Natural killer cell (primary cell): ENCODE results near the gene SEH1L. TPM values are rescaled to one million over a fixed set of nuclear protein-coding genes. Genes with fewer than 3 reads are reported as not detected.

Source experiments
- ATAC-seq, 3 donors: fragments of 150-1000 bp in 2 of 3; fragments of 200-7000 bp in 1 of 3; cut with Tn5 transposase; 1 replicate in 1 of 3; 2 replicates in 2 of 3; pipeline ENCODE4 v1.10.0; 2021; ENCODE audit warnings: mild to moderate bottlenecking in 2 of 3, moderate library complexity in 2 of 3
- DNase-seq, 2 donors: peaks; one replicate each; pipeline versions ENCODE4 v3.0.0 to v3.0.0-alpha.2; 2013 to 2021; ENCODE audit warnings: mixed read lengths in 1 of 2
- H3K27ac ChIP-seq: one replicate; pipeline ENCODE4 v1.5.1; 2013; ENCODE audit warnings: mild to moderate bottlenecking, low read length
- H3K27me3 ChIP-seq: one replicate; pipeline ENCODE4 v1.6.1; 2013; ENCODE audit warnings: low read length; ENCODE audit not compliant: control insufficient read depth, insufficient read depth
- H3K36me3 ChIP-seq: one replicate; pipeline ENCODE4 v1.6.1; 2013; ENCODE audit warnings: low read length; ENCODE audit not compliant: control insufficient read depth, insufficient read depth
- H3K4me1 ChIP-seq: one replicate; pipeline ENCODE4 v1.6.1; 2013; ENCODE audit warnings: low read length; ENCODE audit not compliant: control insufficient read depth, insufficient read depth
- H3K4me3 ChIP-seq: one replicate; pipeline ENCODE4 v1.5.1; 2013; ENCODE audit warnings: low read length
- H3K9me3 ChIP-seq: one replicate; pipeline ENCODE4 v1.6.1; 2013; ENCODE audit warnings: low read length; ENCODE audit not compliant: control insufficient read depth, insufficient read depth
- H3K27ac Mint-ChIP-seq, 2 donors: one replicate each; pipeline ENCODE4 v1.8.0; 2022; ENCODE audit warnings: mild to moderate bottlenecking in 2 of 2, mixed read lengths in 2 of 2, moderate library complexity in 1 of 2
- H3K27me3 Mint-ChIP-seq, 2 donors: one replicate each; pipeline ENCODE4 v1.8.0; 2022; ENCODE audit warnings: low read depth in 2 of 2, mixed read lengths in 2 of 2
- H3K36me3 Mint-ChIP-seq: one replicate; pipeline ENCODE4 v1.8.0; 2022; ENCODE audit warnings: mixed read lengths
- H3K4me1 Mint-ChIP-seq, 2 donors: one replicate each; pipeline ENCODE4 v1.8.0; 2022; ENCODE audit warnings: mixed read lengths in 2 of 2
- H3K4me3 Mint-ChIP-seq: one replicate; pipeline ENCODE4 v1.8.0; 2022; ENCODE audit warnings: mild to moderate bottlenecking, moderate library complexity, mixed read lengths
- H3K9me3 Mint-ChIP-seq, 2 donors: one replicate each; pipeline ENCODE4 v1.8.0; 2022; ENCODE audit warnings: mixed read lengths in 2 of 2
- WGBS: methylation state at CpG from one replicate; pipeline ENCODE4 v1.1.7; 2013; ENCODE audit warnings: missing lambda C conversion rate; ENCODE audit not compliant: insufficient coverage; 5-methylcytosine and 5-hydroxymethylcytosine counted together
- intact Hi-C: fragments of 100-400 bp; cut with micrococcal nuclease; formaldehyde crosslinking; loops from one replicate; pipeline ENCODE4 v1.14.2; 2022
- total RNA-seq, 4 donors: library from RNA; stranded (reverse); fragments of 120-200 nt in 1 of 4; gene quantifications; one replicate each; pipeline versions ENCODE4 v1.2.3 to v1.2.4, GENCODE V29; 2013 to 2022
- TF ChIP-seq, protein P1 (sequence below): fragments of 200-600 bp; IDR thresholded peaks from one replicate; pipeline ENCODE4 v1.8.0; 2022; ENCODE audit warnings: antibody characterized with exemption

SEH1L gene
- total RNA-seq, 3 donors from 2014 or later (not counting 1 experiment from before 2014, with no cell fraction given), result 24.5 to 28.4 (median 26.5) TPM

DNA sequence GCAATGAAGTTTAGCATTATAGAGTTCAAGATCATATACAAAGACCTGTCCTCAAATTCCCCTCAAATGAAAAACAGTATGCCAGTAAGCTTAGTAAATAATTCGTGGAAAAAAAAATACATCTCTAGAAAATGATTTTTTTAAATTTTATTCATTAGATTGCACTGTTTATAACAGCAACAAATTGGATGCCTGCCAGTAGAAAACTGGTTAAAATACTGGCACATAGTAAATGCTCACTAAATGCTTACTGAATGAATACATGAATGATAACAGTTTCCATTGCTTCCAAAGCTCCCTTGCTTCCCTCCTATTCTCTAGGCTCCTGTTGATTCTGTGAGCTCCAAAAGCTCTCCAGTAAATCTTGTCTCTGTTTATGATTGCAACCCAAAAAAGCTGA, 25.5 kb upstream of the SEH1L start:
- intact Hi-C loops, result no loop called here
- peaks cover 18 to 19% of the 10 kb centered on the region in 2 donors for H3K27me3 Mint-ChIP-seq
- no CpG with 5 or more reads among the region's 1 CpG for WGBS

DNA sequence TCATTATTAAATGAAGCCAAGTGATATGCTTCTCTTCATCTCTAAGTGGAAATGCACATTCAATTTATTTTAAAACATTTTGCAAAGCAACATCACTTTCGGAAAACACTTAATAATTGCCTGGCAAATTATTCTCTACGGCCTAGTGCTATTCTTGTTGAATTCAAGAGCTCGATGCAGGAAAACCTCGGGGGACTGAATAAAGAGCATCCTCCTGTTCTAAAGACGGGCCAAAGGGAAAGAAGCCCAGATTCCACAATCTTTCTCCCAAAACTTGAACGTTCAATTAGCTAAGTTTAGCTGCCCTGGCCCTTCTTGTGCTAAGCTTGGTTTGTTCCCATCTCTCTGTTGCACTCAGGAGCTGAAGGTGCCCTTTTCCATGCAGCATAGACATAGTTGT, 23.2 kb upstream of the SEH1L start:
- intact Hi-C loops, result no loop called here
- H3K27ac Mint-ChIP-seq, result peak overlapping the region in 1 of 2 donors; percentile 34
- ATAC-seq, result no peak
- H3K4me1 ChIP-seq, result peaks cover 28% of the 10 kb centered on the region
- H3K27me3 Mint-ChIP-seq, result peaks cover 25 to 30% of the 10 kb centered on the region in 2 donors
- peaks cover 28 to 29% of the 10 kb centered on the region in 2 donors for H3K4me1 Mint-ChIP-seq
- H3K4me3 Mint-ChIP-seq, result no peak overlapping the region
- TF ChIP-seq, protein P1, sequence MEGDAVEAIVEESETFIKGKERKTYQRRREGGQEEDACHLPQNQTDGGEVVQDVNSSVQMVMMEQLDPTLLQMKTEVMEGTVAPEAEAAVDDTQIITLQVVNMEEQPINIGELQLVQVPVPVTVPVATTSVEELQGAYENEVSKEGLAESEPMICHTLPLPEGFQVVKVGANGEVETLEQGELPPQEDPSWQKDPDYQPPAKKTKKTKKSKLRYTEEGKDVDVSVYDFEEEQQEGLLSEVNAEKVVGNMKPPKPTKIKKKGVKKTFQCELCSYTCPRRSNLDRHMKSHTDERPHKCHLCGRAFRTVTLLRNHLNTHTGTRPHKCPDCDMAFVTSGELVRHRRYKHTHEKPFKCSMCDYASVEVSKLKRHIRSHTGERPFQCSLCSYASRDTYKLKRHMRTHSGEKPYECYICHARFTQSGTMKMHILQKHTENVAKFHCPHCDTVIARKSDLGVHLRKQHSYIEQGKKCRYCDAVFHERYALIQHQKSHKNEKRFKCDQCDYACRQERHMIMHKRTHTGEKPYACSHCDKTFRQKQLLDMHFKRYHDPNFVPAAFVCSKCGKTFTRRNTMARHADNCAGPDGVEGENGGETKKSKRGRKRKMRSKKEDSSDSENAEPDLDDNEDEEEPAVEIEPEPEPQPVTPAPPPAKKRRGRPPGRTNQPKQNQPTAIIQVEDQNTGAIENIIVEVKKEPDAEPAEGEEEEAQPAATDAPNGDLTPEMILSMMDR, result no peak
- H3K36me3 ChIP-seq, result no peaks in the 10 kb centered on the region
- no peak overlapping the region for H3K27ac ChIP-seq
- no peaks in the 10 kb centered on the region for H3K36me3 Mint-ChIP-seq
- 96% methylated on average over 6 of the region's 6 CpGs for WGBS
- H3K27me3 ChIP-seq, result no peaks in the 10 kb centered on the region
- H3K9me3 ChIP-seq, result no peaks in the 10 kb centered on the region
- DNase-seq, result no peak
- H3K4me3 ChIP-seq, result no peak overlapping the region
- no peaks in the 10 kb centered on the region for H3K9me3 Mint-ChIP-seq

More for the DNA sequence above, 25.5 kb upstream of the SEH1L start:
- H3K27ac ChIP-seq, result peak overlapping the region; percentile 78
- no peaks in the 10 kb centered on the region for H3K36me3 ChIP-seq
- no peak for ATAC-seq
- H3K9me3 Mint-ChIP-seq, result no peaks in the 10 kb centered on the region
- peaks cover 26% of the 10 kb centered on the region for H3K4me1 ChIP-seq
- TF ChIP-seq, protein P1, result no peak
- H3K27me3 ChIP-seq, result no peaks in the 10 kb centered on the region
- no peak overlapping the region for H3K27ac Mint-ChIP-seq
- no peaks in the 10 kb centered on the region for H3K9me3 ChIP-seq
- DNase-seq, result no peak
- peak overlapping the region; percentile 26 for H3K4me3 Mint-ChIP-seq
- no peak overlapping the region for H3K4me3 ChIP-seq
- no peaks in the 10 kb centered on the region for H3K36me3 Mint-ChIP-seq
- peaks cover 18 to 25% of the 10 kb centered on the region in 2 donors for H3K4me1 Mint-ChIP-seq

DNA sequence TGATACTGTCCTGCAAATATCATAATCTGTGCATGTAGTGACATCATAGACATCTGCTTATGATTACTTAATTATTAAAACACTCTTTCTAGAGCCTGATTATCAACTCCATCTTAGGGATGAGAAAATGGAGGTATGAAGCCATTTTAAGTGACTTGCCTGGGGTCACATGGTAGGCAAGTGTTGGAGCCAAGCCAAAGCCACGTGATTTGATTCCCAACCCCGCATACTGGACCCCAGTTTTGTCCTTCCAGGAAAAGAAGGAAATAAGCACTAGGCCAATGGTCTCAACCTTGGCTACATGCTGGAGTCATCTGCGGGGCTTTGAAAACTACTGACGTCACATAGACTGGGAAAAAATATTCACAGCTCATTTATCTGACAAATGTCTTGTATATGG, 19.6 kb upstream of the SEH1L start:
- H3K4me1 Mint-ChIP-seq, result peaks cover 20 to 33% of the 10 kb centered on the region in 2 donors
- no peak overlapping the region for H3K27ac ChIP-seq
- H3K4me3 ChIP-seq, result no peak overlapping the region
- peaks cover 17% of the 10 kb centered on the region for H3K4me1 ChIP-seq
- H3K27me3 ChIP-seq, result no peaks in the 10 kb centered on the region
- DNase-seq, result no peak
- no peak for ATAC-seq
- no peaks in the 10 kb centered on the region for H3K36me3 Mint-ChIP-seq
- 88% methylated on average over 2 of the region's 4 CpGs for WGBS
- no peaks in the 10 kb centered on the region for H3K9me3 Mint-ChIP-seq
- H3K9me3 ChIP-seq, result no peaks in the 10 kb centered on the region
- H3K36me3 ChIP-seq, result no peaks in the 10 kb centered on the region
- H3K27me3 Mint-ChIP-seq, result peaks cover 45 to 54% of the 10 kb centered on the region in 2 donors
- H3K27ac Mint-ChIP-seq, result no peak overlapping the region
- intact Hi-C loops, result no loop called here
- no peak overlapping the region for H3K4me3 Mint-ChIP-seq
- TF ChIP-seq, protein P1, result no peak

DNA sequence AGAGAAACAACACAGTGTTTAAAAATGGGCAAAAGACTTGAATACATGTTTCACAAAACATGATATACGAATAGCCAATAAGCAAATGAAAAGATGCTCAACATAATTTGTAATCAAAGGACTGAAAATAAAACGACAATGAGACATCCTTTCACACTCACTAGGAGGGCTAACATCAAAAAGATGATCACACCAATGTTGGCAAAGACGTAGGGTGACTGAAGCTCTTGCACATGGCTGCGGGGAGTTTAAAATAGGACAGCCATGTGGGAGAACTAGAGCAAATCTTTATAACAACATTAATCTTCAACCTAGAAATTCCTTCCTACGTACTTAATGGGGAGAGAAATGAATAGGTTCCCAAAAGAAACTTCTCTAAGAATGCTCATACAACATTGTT, 19.2 kb upstream of the SEH1L start:
- Histone ChIP-seq H3K27me3 (no peaks in the 10 kb centered on the region), H3K27ac (no peak overlapping the region), H3K36me3 (no peaks in the 10 kb centered on the region), H3K4me3 (no peak overlapping the region), H3K9me3 (no peaks in the 10 kb centered on the region), H3K4me1 (peaks cover 17% of the 10 kb centered on the region)
- Mint-ChIP-seq H3K36me3 (no peaks in the 10 kb centered on the region), H3K9me3 (no peaks in the 10 kb centered on the region), H3K4me3 (no peak overlapping the region), H3K27ac (no peak overlapping the region), H3K27me3 (peaks cover 48 to 58% of the 10 kb centered on the region in 2 donors), H3K4me1 (peaks cover 20 to 33% of the 10 kb centered on the region in 2 donors)
- DNase-seq (no peak), ATAC-seq (no peak)
- TF ChIP-seq, protein P1, result no peak
- 88% methylated on average over 4 of the region's 5 CpGs for WGBS
- intact Hi-C loops, result loop anchor here (1.0 kb wide), 1 partner anchor 7 kb away; no protein-coding TSS in a partner anchor
